HepG2 (cell line): ENCODE data around the gene MAJIN. TPM values are rescaled to one million over a fixed set of nuclear protein-coding genes. Genes with fewer than 3 reads are reported as not detected.

Experiments
- HMGXB4 ChIP-seq, 2 experiments: sonication (generic) in 1 of 2; formaldehyde crosslinking in 1 of 2; IDR thresholded peaks; 2 replicates each; pipeline versions ENCODE4 v1.4.0 to v1.6.1; 2018 to 2020; ENCODE audit warnings: missing genetic modification reagents in 2 of 2, borderline replicate concordance in 1 of 2, low read depth in 1 of 2, mild to moderate bottlenecking in 1 of 2, missing biosample characterization in 1 of 2
- IRF9 ChIP-seq: sonication (generic); formaldehyde crosslinking; IDR thresholded peaks from 2 replicates; pipeline ENCODE4 v1.8.0; 2022; ENCODE audit warnings: missing genetic modification reagents, mild to moderate bottlenecking, borderline replicate concordance
- KDM6A ChIP-seq: IDR thresholded peaks from 2 replicates; pipeline ENCODE4 v1.6.1; 2016; ENCODE audit warnings: low read depth
- NONO ChIP-seq, 2 experiments: fragments of 450-650 bp in 1 of 2; sonication (generic) in 1 of 2; formaldehyde crosslinking in 1 of 2; IDR thresholded peaks in 1 of 2; conservative IDR thresholded peaks in 1 of 2; 2 replicates each; pipeline versions ENCODE4 v1.6.1 to v1.8.0; 2017 to 2022; ENCODE audit warnings: mild to moderate bottlenecking in 1 of 2, missing genetic modification reagents in 1 of 2, moderate library complexity in 1 of 2
- PHF8 ChIP-seq: sonication (generic); formaldehyde crosslinking; IDR thresholded peaks from 2 replicates; pipeline ENCODE4 v1.5.0; 2020; ENCODE audit warnings: missing genetic modification reagents
- RERE ChIP-seq: IDR thresholded peaks from 2 replicates; pipeline ENCODE4 v1.6.1; 2016; ENCODE audit warnings: low read depth, missing genetic modification reagents, missing compliant biosample characterization
- SALL2 ChIP-seq: sonication (generic); formaldehyde crosslinking; IDR thresholded peaks from 2 replicates; pipeline ENCODE4 v1.8.1; 2023; ENCODE audit warnings: mild to moderate bottlenecking, missing genetic modification reagents, inconsistent platforms
- SMYD3 ChIP-seq: sonication (generic); formaldehyde crosslinking; IDR thresholded peaks from 2 replicates; pipeline ENCODE4 v1.8.1; 2023; ENCODE audit warnings: mild to moderate bottlenecking, missing genetic modification reagents
- SRY ChIP-seq: sonication (generic); formaldehyde crosslinking; IDR thresholded peaks from 2 replicates; pipeline ENCODE4 v1.8.0; 2022; ENCODE audit warnings: mild to moderate bottlenecking, missing genetic modification reagents
- ZBTB39 ChIP-seq: sonication (generic); formaldehyde crosslinking; IDR thresholded peaks from 2 replicates; pipeline ENCODE4 v1.5.0; 2020; ENCODE audit warnings: missing genetic modification reagents
- ZNF362 ChIP-seq: sonication (generic); formaldehyde crosslinking; IDR thresholded peaks from 2 replicates; pipeline ENCODE4 v1.4.0; 2020; ENCODE audit warnings: missing genetic modification reagents, mild to moderate bottlenecking, borderline replicate concordance
- ZNF558 ChIP-seq: sonication (generic); formaldehyde crosslinking; IDR thresholded peaks from 2 replicates; pipeline ENCODE4 v1.9.0; 2022; ENCODE audit warnings: mild to moderate bottlenecking, missing genetic modification reagents, borderline replicate concordance
- ZNF615 ChIP-seq: sonication (generic); formaldehyde crosslinking; IDR thresholded peaks from 2 replicates; pipeline ENCODE4 v1.5.0; 2020; ENCODE audit warnings: mild to moderate bottlenecking, missing genetic modification reagents, borderline replicate concordance
- ZNF674 ChIP-seq: sonication (generic); formaldehyde crosslinking; IDR thresholded peaks from 2 replicates; pipeline ENCODE4 v1.5.0; 2020; ENCODE audit warnings: low read depth, mild to moderate bottlenecking, missing genetic modification reagents
- ZNF709 ChIP-seq: sonication (generic); formaldehyde crosslinking; IDR thresholded peaks from 2 replicates; pipeline ENCODE4 v1.5.0; 2020; ENCODE audit warnings: mild to moderate bottlenecking, missing genetic modification reagents
- ZNF792 ChIP-seq: IDR thresholded peaks from 2 replicates; pipeline ENCODE4 v1.6.1; 2016
- polyA plus RNA-seq, 8 experiments: library from polyadenylated mRNA; depleted of rRNA in 3 of 8; stranded (reverse) in 7 of 8; unstranded in 1 of 8; fragments of >200 nt; fragmentation: Illumina TruSeq in 4 of 8; extraction: Trizol in 4 of 8; gene quantifications; 2 replicates each; pipeline versions ENCODE4 v1.2.1 to v1.2.3, GENCODE V29; 2011 to 2016; ENCODE audit warnings: low read depth in 4 of 8, missing spikeins in 1 of 8, mixed read lengths in 1 of 8; ENCODE audit not compliant: insufficient read depth in 1 of 8
- total RNA-seq, 5 experiments: library from RNA; depleted of rRNA; stranded (reverse); fragments of >200 nt; fragmentation: Illumina TruSeq; extraction: Trizol; gene quantifications; 2 replicates each; pipeline ENCODE4 v1.2.3, GENCODE V29; 2016; ENCODE audit warnings: low read depth in 1 of 5

The MAJIN gene
- total and polyA plus RNA-seq, 2 of the 13 experiments (the other 11 are each of a cell fraction or from before 2014, with no cell fraction given), result not detected

- TF ChIP-seq ZNF674 (no peak), ZNF558 (CRISPR knock-in tag) (no peak), SALL2 (CRISPR knock-in tag) (no peak), ZNF615 (no peak), SMYD3 (CRISPR knock-in tag) (no peak), SRY (no peak), ZNF362 (CRISPR knock-in tag) (no peak), RERE (no peak), PHF8 (CRISPR knock-in tag) (no peak), NONO (IDR thresholded peaks at IDR 0.05) (no peak), NONO (CRISPR knock-in tag; conservative IDR thresholded peaks at IDR 0.05) (no peak), IRF9 (no peak), ZNF709 (CRISPR knock-in tag) (no peak), HMGXB4 (CRISPR knock-in tag; IDR thresholded peaks at IDR 0.05; ENCODE audit: borderline replicate concordance in 1 of 2, low read depth in 1 of 2) (no peak), KDM6A (CRISPR knock-in tag) (no peak), ZNF792 (CRISPR knock-in tag) (no peak), ZBTB39 (CRISPR knock-in tag) (no peak)
Measured at GRCh38 chr11:64888729-64889511, 83.0 kb downstream of the MAJIN start (continued).
